ENCODE data around the gene FGFBP2. TPM values are rescaled to one million over a fixed set of nuclear protein-coding genes. Genes with fewer than 3 reads are reported as not detected.

The FGFBP2 gene
- total RNA-seq, result 1 to 10 TPM in 5 of 6 donors, not detected in 1; 1.8 to 9.7 (median 3.8) TPM

- Histone ChIP-seq H3K36me3 (no peaks in the 10 kb centered on the region), H3K9me3 (peaks cover 0 to 4% (median 0%) of the 10 kb centered on the region in 4 donors), H3K4me3 (no peak within 1 kb of the TSS), H3K4me1 (no peaks in the 10 kb centered on the region), H3K27me3 (no peaks in the 10 kb centered on the region), H3K27ac (peak within 1 kb of the TSS in 1 of 4 donors; percentile 30)
- WGBS, 2 donors, result 41 to 50% methylated on average over 6 to 9 of the region's 9 CpGs
- TF ChIP-seq CTCF (IDR thresholded peaks at IDR 0.05), result peak in 3 of 6 experiments; percentile 8 to 18 (median 10)
- no peak for TF ChIP-seq POLR2AphosphoS5 (IDR thresholded peaks at IDR 0.05)
- TF ChIP-seq EP300 (IDR thresholded peaks at IDR 0.05), result no peak
- ATAC-seq (ENCODE audit: low FRiP score in 2 of 2), result peak; percentile 41 to 52
- peak in 1 of 2 donors; percentile 31 for DNase-seq
Observed at GRCh38 chr4:15963001-15963451, at the start of gene FGFBP2. Gene FGFBP2 (minus strand): TSS chr4:15963175. CDS start chr4:15963129, 46 bp downstream.

GRCh38 chr4:16011173-16011572 is 48.2 kb upstream of the FGFBP2 start:
- Histone ChIP-seq H3K9me3 (no peaks in the 10 kb centered on the region), H3K4me3 (no peak overlapping the region), H3K27me3 (no peaks in the 10 kb centered on the region), H3K36me3 (no peaks in the 10 kb centered on the region), H3K27ac (no peak overlapping the region), H3K4me1 (no peaks in the 10 kb centered on the region)
- no peak for ATAC-seq (ENCODE audit: low FRiP score in 2 of 2)
- no peak for DNase-seq
- TF ChIP-seq EP300 (IDR thresholded peaks at IDR 0.05) (no peak), POLR2AphosphoS5 (IDR thresholded peaks at IDR 0.05) (no peak), POLR2A (IDR thresholded peaks at IDR 0.05) (no peak), CTCF (IDR thresholded peaks at IDR 0.05) (no peak)
- 81 to 91% methylated on average over 6 of the region's 6 CpGs for WGBS, 2 donors

GRCh38 chr4:16009153-16009552 is 46.2 kb upstream of the FGFBP2 start:
- H3K27me3 ChIP-seq, result no peaks in the 10 kb centered on the region
- 86 to 88% methylated on average over 4 of the region's 4 CpGs for WGBS, 2 donors
- H3K9me3 ChIP-seq, result no peaks in the 10 kb centered on the region
- H3K36me3 ChIP-seq, result no peaks in the 10 kb centered on the region
- no peak overlapping the region for H3K27ac ChIP-seq
- no peak overlapping the region for H3K4me3 ChIP-seq
- TF ChIP-seq CTCF (IDR thresholded peaks at IDR 0.05) (no peak), POLR2AphosphoS5 (IDR thresholded peaks at IDR 0.05) (no peak), POLR2A (IDR thresholded peaks at IDR 0.05) (no peak), EP300 (IDR thresholded peaks at IDR 0.05) (no peak)
- ATAC-seq (ENCODE audit: low FRiP score in 2 of 2) (no peak), DNase-seq (no peak)
- no peaks in the 10 kb centered on the region for H3K4me1 ChIP-seq

GRCh38 chr4:16007471-16008095 is 44.6 kb upstream of the FGFBP2 start:
- H3K36me3 ChIP-seq, result no peaks in the 10 kb centered on the region
- no peak overlapping the region for H3K4me3 ChIP-seq
- H3K27ac ChIP-seq, result no peak overlapping the region
- ATAC-seq (ENCODE audit: low FRiP score in 2 of 2), result no peak
- H3K4me1 ChIP-seq, result no peaks in the 10 kb centered on the region
- no peaks in the 10 kb centered on the region for H3K9me3 ChIP-seq
- WGBS, 2 donors, result 82 to 93% methylated on average over 3 to 5 of the region's 5 CpGs
- no peak for TF ChIP-seq CTCF (IDR thresholded peaks at IDR 0.05)
- TF ChIP-seq POLR2A (IDR thresholded peaks at IDR 0.05), result no peak
- no peak for TF ChIP-seq POLR2AphosphoS5 (IDR thresholded peaks at IDR 0.05)
- TF ChIP-seq EP300 (IDR thresholded peaks at IDR 0.05), result no peak
- H3K27me3 ChIP-seq, result no peaks in the 10 kb centered on the region
- no peak for DNase-seq

Data from upper lobe of left lung (tissue), 6 donors.